Stimulated activated CD4-positive, alpha-beta T cell treated with anti-CD3 and anti-CD28 coated beads, Interleukin-2, amount 100 ng/mL, for 4 hours (primary cell): ENCODE results near the gene NME7.

Experiments used
- DNase-seq: peaks from one replicate; pipeline ENCODE4 v3.0.0-alpha.2; 2020; ENCODE audit warnings: low read depth

Gene NME7

GRCh38 chr1:169155675-169156074 lies 211.9 kb downstream of the NME7 start:
- DNase-seq = no peak

GRCh38 chr1:169151338-169151837 lies 216.2 kb downstream of the NME7 start:
- DNase-seq = no peak

GRCh38 chr1:169150641-169151337 lies 216.8 kb downstream of the NME7 start:
- no peak for DNase-seq

- no peak for DNase-seq
These were observed 217.9 kb downstream of the NME7 start for GRCh38 chr1:169149555-169150286.

GRCh38 chr1:169148472-169149252 lies 218.9 kb downstream of the NME7 start:
- no peak for DNase-seq

GRCh38 chr1:169146576-169147214 lies 220.9 kb downstream of the NME7 start:
- DNase-seq = no peak

- no peak for DNase-seq
These were observed 222.5 kb downstream of the NME7 start for GRCh38 chr1:169144941-169145626.

GRCh38 chr1:169143984-169144383 lies 223.6 kb downstream of the NME7 start:
- no peak for DNase-seq

- no peak for DNase-seq
These were observed 224.3 kb downstream of the NME7 start for GRCh38 chr1:169143346-169143745.

- DNase-seq = no peak
These were observed 225.5 kb downstream of the NME7 start for GRCh38 chr1:169142129-169142528.

GRCh38 chr1:169141356-169141755 lies 226.2 kb downstream of the NME7 start:
- no peak for DNase-seq

- DNase-seq = no peak
These were observed 228.5 kb downstream of the NME7 start for GRCh38 chr1:169138866-169139670.

GRCh38 chr1:169137357-169137756 lies 230.2 kb downstream of the NME7 start:
- DNase-seq = no peak

- no peak for DNase-seq
These were observed 233.6 kb downstream of the NME7 start for GRCh38 chr1:169133801-169134502.

GRCh38 chr1:169133228-169133576 lies 234.4 kb downstream of the NME7 start:
- no peak for DNase-seq

GRCh38 chr1:169132512-169133227 lies 234.9 kb downstream of the NME7 start:
- DNase-seq = no peak

GRCh38 chr1:169130683-169131082 lies 236.9 kb downstream of the NME7 start:
- DNase-seq = no peak

GRCh38 chr1:169129109-169129784 lies 238.3 kb downstream of the NME7 start:
- no peak for DNase-seq

- no peak for DNase-seq
These were observed 239.0 kb downstream of the NME7 start for GRCh38 chr1:169128562-169128961.
